Fibroblast of the conjunctiva (primary cell): Measurements from ENCODE around the gene ARHGAP18.

Experiments used
- DNase-seq: peaks from one replicate; pipeline ENCODE4 v3.0.0-alpha.2; 2010; ENCODE audit warnings: low read depth

Gene ARHGAP18

DNA sequence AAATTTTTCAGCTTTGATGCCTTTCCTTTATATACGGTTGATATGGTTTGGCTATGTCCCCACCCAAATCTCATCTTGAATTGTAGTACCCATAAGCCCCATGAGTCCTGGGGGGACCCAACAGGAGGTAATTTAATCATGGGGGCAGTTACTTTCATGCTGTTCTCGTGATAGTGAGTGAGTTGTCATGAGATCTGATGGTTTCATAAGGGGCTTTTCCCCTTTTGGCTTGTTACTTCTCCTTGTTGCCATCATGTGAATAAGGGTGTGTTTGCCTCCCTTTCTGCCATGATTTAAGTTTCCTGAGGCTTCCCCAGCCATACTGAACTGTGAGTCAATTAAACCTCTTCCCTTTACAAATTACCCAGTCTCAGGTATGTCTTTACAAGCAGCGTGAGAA is 66.8 kb downstream of the ARHGAP18 start:
- no peak for DNase-seq

GRCh38 chr6:129642322-129642721 is 67.7 kb downstream of the ARHGAP18 start:
- DNase-seq: no peak

DNA sequence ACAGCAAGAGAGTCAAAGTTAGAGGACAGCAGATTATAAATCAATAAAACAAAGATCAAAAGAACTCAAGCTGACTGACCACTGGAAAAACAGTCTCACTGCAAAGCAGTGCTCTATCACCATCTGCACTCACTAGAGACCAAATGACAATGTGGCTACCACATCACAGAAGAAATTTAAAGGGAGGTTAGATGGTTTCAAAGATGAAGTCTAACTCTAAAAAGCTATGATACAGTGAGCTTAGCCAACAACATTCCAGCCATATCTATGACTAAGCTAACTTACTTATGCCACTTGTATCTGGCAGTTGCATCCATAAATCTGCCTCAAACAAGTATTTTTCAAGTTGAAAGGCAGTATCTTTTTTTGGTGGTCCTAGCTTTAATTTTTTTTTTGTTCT is 68.6 kb downstream of the ARHGAP18 start:
- DNase-seq: no peak

GRCh38 chr6:129638686-129639085 is 71.3 kb downstream of the ARHGAP18 start:
- DNase-seq: no peak

GRCh38 chr6:129638055-129638684 is 71.8 kb downstream of the ARHGAP18 start:
- DNase-seq: no peak

DNA sequence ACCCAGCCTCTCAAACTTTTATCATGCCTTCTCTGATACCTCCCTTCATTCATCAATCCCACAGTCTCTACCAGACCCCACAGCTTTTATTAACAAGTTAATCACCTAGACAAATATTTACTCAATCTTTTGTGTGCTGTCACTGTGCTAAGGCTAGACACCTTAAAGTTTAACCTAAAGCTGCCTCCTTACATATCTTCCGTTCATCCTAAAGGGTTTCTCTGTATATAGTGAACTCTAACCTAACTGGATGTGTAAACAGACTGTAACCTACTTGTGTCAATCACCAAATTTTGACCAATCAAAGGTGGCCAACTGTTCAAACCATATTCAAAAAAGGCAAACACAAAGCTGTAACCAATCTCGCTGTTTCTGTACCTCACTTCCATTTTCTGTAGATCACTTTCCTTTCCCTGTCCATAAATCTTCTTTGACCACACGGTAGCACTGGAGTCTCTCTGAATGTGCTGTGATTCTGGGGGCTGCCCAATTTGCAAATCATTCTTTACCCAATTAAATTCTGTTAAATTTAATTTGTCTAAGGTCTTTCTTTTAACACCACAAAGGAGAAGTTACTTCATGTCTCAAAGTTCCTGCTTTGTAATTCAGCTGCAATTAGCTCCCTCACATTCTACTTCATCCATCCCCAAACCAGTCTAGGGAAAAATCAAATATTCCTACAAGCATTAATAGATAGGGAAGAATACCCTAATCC is 72.5 kb downstream of the ARHGAP18 start:
- DNase-seq: no peak

- peak; percentile 82 for DNase-seq
These were observed 74.4 kb downstream of the ARHGAP18 start for GRCh38 chr6:129635396-129636130.

DNA sequence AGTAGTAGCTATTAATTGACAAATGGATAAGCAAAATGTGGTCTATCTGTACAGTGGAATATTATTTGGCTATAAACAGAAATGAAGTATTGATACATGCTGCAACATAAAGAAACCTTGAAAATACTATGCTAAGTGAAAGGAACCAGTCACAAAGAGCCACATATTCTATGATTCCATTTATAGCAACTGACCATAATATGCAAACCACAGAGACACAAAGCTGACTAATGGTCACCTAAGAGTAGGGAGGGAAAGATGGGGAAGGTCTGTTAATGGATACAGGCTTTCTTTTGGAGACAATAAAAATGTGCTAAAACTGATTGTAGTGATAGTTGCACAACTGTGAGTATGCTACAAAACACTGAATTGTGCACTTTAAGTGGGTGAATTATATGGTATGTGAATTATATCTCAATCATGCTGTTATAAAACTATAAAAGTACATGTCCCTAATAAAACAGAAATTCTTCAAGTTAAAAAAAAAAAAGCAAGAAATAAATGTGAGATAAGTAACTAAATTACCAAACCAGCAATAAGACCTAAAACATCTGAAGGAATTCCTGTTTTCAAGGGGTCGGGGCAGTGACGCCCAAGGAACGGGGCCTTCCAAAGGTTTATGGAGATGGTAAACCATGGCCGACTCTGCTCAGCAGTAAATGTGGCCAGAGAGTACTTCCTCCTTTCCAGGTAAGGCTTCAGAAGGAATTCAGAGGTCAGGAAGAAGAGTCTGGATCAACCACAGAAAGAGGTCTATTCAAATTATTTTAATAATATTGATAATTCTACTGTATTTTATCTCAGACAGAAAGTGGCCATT is 75.4 kb downstream of the ARHGAP18 start:
- DNase-seq: no peak

- DNase-seq: no peak
These were observed 76.4 kb downstream of the ARHGAP18 start for GRCh38 chr6:129633529-129633928.

GRCh38 chr6:129632172-129632613 is 77.8 kb downstream of the ARHGAP18 start:
- DNase-seq: no peak

DNA sequence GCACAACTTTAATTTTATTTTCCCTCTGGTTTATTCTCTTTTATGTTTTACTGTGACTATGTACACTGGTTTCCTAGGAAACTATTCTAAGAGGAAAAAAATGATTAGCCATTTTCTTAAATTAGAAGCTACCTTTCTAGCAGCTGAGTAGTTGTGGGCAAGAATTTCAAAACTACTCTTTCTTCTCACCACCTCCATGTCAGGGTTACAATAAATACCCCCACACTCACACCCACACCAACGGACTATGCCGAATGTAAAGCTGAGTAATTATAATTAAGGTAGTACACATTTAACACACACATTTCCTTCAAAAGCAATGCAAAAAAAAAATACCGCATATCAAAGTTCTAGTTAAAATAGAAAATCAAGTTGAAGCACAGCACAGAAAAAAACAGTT is 78.9 kb downstream of the ARHGAP18 start:
- no peak for DNase-seq

DNA sequence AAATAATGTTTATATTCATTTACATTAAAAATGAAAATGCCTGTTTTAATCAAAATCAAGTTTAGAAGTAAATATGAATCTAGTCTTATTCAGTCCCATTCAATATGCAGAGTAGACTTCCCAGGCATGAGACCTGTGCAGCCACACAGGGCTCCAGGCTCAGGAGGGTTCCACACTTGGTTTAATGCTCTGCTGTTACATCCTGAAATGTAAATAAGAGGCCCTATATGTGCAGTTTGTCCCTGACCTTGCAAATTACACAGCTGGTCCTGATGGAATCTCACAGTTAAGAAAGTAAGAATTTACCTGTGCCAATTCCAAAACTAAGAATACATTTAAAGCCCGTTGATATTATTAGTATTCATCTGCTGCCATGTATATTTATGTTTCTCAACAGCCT is 79.4 kb downstream of the ARHGAP18 start:
- no peak for DNase-seq

DNA sequence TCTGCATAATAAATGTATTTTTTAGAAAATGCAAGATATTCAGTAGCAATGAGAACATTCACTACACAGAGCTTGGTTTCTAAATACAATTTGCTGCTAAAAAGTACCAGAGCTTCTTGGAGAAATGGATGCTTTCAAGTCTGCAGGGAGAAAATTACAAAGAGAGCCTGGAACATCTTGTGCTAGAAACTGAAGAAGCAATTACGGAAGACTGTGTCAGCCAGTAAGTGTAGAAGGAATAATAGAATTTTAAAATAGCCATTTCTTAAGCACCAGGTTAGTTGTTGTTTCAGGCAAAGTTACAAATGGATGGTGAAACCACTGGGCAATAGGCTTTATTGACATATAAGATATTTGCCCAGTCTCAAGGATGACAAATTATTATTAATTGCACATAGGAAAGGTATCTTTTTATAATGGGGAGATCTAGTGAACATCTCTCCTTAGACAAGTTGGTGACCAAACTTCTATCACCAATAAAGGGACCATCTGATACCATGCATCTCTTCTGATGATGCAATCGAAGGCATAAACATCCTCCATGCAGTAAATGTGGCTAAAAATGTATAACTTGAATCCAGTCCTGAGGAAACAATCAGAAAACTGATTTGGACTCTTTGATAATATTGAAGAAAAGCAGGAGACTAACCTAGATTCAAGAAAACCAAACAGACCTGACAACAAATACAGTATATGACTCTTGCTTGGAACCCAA is 81.7 kb downstream of the ARHGAP18 start:
- DNase-seq: no peak

DNA sequence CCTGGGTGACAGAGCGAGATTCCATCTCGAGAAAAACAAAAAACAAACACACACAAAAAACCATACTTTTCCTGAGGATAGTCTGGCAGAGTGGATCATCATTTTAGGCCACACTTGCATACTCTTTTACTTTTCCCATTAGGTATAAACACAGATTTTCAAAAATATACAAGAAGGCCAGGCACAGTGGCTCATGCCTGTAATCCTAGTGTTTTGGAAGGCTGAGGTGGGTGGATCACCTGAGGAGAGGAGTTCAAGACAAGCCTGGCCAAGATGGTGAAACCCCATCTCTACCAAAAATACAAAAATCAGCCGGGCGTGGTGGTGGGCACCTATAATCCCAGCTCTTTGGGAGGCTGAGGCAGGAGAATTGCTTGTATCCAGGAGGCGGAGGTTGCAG is 85.5 kb downstream of the ARHGAP18 start:
- no peak for DNase-seq

GRCh38 chr6:129623008-129623732 is 86.8 kb downstream of the ARHGAP18 start:
- no peak for DNase-seq

DNA sequence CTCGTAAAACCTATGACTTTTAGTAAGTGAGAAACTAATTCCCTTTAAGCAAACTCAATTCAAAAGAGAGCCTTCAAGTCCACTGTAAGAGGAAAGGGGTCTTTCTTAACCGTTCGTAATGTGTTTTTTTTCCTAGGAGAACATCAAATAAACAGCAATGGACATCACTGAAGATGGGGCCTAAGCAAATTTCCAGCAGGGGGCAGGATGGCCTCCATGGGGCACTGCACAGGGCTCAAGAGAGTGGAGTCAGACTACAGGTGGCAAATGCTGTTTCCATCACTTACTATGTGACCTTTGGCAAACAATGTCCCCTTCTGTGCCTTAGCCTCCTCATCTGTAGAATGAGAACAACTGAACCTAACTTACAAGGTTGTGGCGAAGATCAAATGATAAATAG is 88.7 kb downstream of the ARHGAP18 start:
- DNase-seq: no peak

- no peak for DNase-seq
These were observed 89.8 kb downstream of the ARHGAP18 start for GRCh38 chr6:129620234-129620610.

GRCh38 chr6:129619579-129620233 is 90.3 kb downstream of the ARHGAP18 start:
- no peak for DNase-seq

DNA sequence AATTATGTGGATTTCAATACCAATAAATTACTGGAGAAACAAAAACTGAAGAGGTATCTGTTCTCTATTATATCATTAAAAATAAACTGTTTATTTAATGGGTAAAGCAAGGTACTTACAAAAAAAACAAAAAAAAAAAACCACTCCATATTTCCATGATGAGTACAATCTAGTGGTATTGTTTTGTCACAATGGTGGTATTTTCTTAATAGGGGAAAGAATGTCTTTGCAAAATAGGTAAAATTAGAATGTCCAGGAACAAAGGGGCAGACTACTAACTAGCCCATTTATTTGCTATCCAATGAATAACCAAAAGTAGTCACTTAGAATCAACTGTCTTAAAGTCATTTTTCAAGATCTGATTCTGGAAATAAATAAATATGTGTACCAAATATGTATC is 92.0 kb downstream of the ARHGAP18 start:
- DNase-seq: no peak

DNA sequence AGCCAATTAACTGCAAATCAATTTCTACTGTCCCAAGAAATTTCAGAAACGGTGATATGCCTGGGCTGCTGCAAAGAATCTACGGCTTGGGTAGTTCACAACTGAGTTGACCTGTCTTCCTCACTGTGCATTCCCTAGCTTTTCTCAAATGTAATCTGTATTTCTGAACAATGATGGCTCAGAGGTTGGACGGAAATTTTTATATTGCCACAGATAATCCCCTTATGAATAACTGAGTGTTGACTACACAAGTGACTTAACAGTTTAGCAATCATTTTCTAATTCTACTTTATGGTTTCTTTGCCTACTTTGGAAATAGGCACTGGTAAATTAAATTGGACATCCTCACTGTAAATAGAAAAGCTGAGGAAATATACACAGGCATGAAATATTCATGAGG is 94.5 kb downstream of the ARHGAP18 start:
- no peak for DNase-seq
